ENCODE results near the gene TM7SF2. TPM values are rescaled to one million over a fixed set of nuclear protein-coding genes. Genes with fewer than 3 reads are reported as not detected.
A peak's percentile ranks its signal among the peaks of the same experiment; 100 is the strongest.

The TM7SF2 gene
- total RNA-seq, 1 experiment from 2014 or later = 74.8 TPM

DNA sequence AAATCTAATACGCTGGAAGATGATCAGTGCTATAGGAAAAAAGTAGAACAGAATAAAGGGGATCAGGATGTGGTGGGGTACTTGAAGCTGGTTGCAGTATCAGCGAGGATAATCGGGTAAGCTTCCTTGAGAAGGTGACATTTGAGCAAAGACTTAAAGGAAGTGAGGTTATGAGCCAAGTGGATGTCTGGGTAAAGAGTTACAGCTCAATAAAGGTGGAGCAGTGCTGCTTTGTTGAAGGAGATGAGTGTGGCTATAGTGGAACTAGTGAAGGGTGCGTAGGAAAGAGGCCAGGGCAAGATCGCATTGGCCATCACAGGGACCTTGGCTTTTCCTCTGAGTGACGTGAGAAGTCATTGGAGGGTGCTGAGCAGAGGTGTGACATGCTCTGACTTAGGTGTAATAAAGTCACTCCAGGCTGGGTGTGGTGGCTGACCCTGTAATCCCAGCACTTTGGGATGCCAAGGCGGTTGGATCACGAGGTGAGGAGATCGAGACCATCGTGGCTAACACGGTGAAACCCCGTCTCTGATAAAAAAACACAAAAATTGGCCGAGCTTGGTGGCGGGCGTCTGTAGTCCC is 24.9 kb downstream of the TM7SF2 start:
- H3K4me1 ChIP-seq (ENCODE audit: insufficient read depth, low read length) = no peaks in the 10 kb centered on the region

More for the DNA sequence above, 24.9 kb downstream of the TM7SF2 start:
- Mint-ChIP-seq H3K4me3 (peak overlapping the region; percentile 57 to 93; a peak in 1 of 5 replicates), H3K9me3 (no peaks in the 10 kb centered on the region; a peak in 1 of 5 replicates), H3K36me3 (ENCODE audit: insufficient read depth in 1 of 3, low read depth in 3 of 3) (peaks cover 0 to 16% (median 13%) of the 10 kb centered on the region in 3 experiments; a peak in 5 of 7 replicates), H3K27ac (no peak overlapping the region), H3K4me1 (peaks cover 19 to 23% of the 10 kb centered on the region in 2 experiments), H3K27me3 (ENCODE audit: low read depth) (peaks cover 16% of the 10 kb centered on the region)
- Histone ChIP-seq H4K8ac (replicated peaks; ENCODE audit: insufficient read length, low read depth, low read length) (no peak overlapping the region), H2BK5ac (ENCODE audit: insufficient read length, low read length) (no peak overlapping the region), H2BK120ac (ENCODE audit: low read depth, low read length, poor library complexity, severe bottlenecking) (no peak overlapping the region), H3K23me2 (ENCODE audit: insufficient read length, low read depth, low read length, poor library complexity, severe bottlenecking) (peaks cover 14% of the 10 kb centered on the region), H3K4ac (ENCODE audit: low read depth, low read length) (no peak overlapping the region), H3K27me3 (ENCODE audit: insufficient read depth, low read length) (no peaks in the 10 kb centered on the region), H3K27ac (ENCODE audit: insufficient read length, low read depth, low read length) (no peak overlapping the region), H3K4me2 (ENCODE audit: insufficient read depth, insufficient read length, low read length) (no peak overlapping the region), H3K18ac (ENCODE audit: insufficient read length, low read depth, low read length) (no peak overlapping the region), H3K9ac (ENCODE audit: extremely low read depth, insufficient read length, low read length) (no peak overlapping the region), H4K91ac (ENCODE audit: insufficient read length, low read depth, low read length) (no peak overlapping the region), H3T11ph (ENCODE audit: low read length) (no peak overlapping the region), H4K20me1 (ENCODE audit: control insufficient read depth, insufficient read depth, insufficient read length) (no peaks in the 10 kb centered on the region), H2BK12ac (ENCODE audit: insufficient read length, low read depth, low read length) (no peak overlapping the region), H2AFZ (ENCODE audit: low read length) (no peak overlapping the region), H3K14ac (ENCODE audit: insufficient read depth, low read length) (no peak overlapping the region), H3K79me2 (ENCODE audit: insufficient read depth, low read length) (no peaks in the 10 kb centered on the region), H3K23ac (ENCODE audit: insufficient read length, low read depth, low read length) (no peak overlapping the region), H4K5ac (ENCODE audit: insufficient read length, low read depth, low read length) (no peak overlapping the region), H2BK15ac (ENCODE audit: low read depth, low read length) (no peak overlapping the region), H2BK20ac (ENCODE audit: low read depth, low read length, poor library complexity, severe bottlenecking) (no peak overlapping the region), H2AK5ac (ENCODE audit: insufficient read length, low read length) (no peak overlapping the region), H3K9me3 (ENCODE audit: control insufficient read depth, low read depth, low read length) (no peaks in the 10 kb centered on the region), H3K79me1 (ENCODE audit: insufficient read depth, low read depth, low read length, poor library complexity, severe bottlenecking) (no peaks in the 10 kb centered on the region), H3K56ac (ENCODE audit: insufficient read length, low read depth, low read length) (no peak overlapping the region)
- DNase-seq = no peak
- no CpG with 5 or more reads among the region's 15 CpGs for whole genome bisulfite sequencing (ENCODE audit: extremely low coverage, insufficient read length, low lambda C conversion rate)
- TF ChIP-seq CTCF (conservative IDR thresholded peaks at IDR 0.05) = no peak
